Measurements from ENCODE around the gene A4GALT.
"Not testable (repeated sequence)": the region's sequence is repeated elsewhere in the genome, so short reads cannot be mapped to it uniquely, and the experiment has no call there.

A4GALT gene

DNA sequence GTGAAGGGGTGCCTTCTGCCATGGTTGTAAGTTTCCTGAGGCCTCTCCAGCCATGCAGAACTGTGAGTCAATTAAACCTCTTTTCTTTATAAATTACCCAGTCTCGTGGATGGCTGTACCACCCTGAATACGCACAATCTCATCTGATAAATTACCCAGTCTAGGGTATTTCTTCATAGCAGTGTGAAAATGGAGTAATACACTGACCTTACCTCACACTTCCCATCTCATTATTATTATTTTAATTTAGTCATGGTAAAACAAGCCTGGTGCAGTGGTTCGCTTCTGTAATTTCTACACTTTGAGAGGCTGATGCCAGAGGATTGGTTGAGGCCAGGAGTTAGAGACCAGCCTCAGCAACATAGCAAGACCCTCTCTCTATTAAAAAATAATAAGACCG is 41.0 kb downstream of the A4GALT start:
- no peak for DNase-seq

DNA sequence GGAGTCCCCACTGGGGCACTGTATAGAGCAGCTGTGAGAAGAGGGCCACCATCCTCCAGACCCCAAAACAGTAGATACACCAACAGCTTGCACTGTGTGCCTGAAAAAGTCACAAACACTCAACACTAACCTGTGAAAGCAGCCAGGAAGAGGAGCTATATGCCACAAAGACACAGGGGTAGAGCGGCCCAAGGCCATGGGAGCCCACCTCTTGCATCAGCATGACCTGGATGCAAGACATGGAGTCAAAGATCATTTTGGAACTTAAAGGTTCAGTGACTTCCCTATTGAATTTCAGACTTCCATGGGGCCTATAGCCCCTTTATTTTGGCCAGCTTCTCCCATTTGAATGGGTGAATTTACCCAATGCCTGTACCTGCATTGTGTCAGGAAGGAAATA is 41.8 kb downstream of the A4GALT start:
- no peak for DNase-seq

DNA sequence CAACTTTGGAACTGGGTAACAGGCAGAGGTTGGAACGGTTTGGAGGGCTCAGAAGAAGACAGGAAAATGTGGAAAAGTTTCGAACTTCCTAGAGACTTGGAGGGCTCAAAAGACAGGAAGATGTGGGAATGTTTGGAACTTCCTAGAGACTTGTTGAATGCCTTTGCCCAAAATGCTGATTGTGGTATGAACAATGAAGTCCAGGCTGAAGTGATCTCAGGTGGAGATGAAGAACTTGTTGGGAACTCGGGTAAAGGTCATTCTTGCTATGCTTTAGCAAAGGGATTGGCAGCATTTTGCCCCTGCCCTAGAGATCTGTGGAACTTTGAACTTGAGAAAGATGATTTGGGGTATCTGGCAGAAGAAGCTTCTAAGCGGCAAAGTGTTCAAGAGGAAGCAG is 42.7 kb downstream of the A4GALT start:
- DNase-seq = not testable (repeated sequence)

DNA sequence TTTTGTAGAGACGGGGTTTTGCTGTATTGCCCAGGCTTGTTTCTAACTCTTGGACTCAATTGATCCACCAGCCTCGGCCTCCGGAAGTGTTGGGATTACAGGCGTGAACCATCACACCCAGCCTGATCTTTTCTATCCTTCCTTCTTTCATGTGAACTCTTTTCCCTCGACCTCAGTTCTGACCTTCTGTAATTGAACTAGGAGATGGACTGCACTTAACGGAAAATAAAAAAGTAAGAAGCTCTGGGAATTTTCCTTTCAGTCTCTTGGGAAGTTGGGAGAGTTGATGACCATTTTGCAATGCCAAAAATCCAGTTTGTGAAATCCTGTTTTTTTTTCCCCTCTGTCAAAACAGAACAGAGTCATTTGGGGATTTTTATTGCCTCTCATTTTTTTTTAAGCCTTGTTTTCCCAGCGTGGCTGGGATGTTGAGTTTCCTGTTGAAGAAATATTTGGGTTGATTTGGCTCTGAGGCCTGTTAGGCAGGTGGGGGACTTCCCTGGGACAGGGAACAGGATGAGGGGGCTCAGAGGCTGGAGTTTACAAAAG is 44.5 kb downstream of the A4GALT start:
- DNase-seq = no peak

DNA sequence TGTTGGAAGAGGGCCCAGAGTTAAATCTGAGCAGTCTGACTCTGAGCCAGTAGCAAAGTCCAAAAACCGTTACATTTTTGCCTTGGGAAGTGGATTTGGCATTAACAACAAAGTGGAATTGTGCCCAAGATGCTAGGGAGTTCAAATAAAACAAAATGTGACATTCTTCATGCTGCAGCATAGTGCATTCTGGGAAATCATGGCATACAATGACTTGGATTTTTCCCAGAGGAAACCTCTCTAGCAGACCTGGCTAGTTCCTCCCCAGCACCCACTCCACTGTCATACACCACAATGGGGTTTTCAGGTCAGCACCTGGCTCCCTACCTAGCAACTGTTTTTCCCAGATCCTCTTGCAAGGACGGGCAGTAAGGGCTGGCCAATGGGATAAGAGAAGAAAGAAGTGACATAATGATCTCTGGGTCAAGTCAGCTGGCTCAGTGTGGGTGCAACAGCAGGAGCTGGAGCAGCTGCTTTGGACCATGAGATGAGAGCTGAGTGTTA is 46.7 kb downstream of the A4GALT start:
- no peak for DNase-seq

DNA sequence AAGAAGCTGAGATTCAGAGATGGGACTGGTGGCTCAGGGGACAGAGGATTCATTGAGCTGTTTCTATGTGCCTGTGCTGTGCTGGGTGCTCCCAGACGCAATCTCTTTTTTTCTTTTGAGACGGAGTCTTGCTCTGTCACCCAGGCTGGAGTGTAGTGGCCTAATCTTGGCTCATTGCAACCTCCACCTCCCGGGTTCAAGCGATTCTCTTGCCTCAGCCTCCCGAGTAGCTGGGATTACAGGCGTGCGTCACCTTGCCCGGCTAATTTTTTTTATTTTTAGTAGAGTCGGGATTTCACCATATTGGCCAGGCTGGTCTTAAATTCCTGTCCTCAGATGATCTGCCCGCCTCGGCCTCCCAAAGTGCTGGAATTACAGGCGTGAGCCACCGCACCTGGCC is 47.6 kb downstream of the A4GALT start:
- not testable (repeated sequence) for DNase-seq

DNA sequence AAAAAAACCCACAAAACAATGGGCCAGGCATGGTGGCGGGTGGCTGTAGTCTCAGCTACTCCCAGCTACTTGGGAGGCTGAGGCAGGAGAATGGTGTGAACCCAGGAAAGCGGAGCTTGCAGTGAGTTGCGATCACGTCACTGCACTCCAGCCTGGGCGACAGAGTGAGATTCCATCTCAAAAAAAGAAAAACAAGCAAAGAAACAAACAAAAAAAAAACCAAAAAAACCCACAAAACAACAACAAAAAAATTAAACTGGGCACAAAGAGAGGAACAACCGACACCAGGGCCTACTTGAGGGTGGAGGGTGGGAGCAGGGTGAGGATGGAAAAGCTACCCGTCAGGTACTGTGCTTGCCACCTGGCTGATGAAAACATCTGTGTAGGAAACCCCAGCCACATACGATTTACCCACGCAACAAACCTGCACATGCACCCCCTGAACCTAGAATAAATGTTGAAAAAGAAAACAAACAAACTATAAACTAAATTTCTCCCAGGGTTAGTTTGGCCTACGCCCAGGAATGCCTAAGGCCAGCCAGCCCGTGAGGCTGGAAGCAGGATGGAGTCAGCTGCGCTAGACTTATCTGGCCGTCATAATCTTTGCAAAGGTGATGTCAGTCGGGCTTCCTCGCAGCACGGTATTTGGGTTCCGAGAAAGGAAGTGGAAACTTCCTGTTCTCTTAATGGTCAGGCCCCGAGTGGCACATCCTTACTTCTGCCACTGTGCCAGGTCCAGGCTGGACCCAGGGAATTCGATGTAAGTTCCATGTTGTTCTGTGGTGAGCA is 49.6 kb downstream of the A4GALT start:
- no peak for DNase-seq

DNA sequence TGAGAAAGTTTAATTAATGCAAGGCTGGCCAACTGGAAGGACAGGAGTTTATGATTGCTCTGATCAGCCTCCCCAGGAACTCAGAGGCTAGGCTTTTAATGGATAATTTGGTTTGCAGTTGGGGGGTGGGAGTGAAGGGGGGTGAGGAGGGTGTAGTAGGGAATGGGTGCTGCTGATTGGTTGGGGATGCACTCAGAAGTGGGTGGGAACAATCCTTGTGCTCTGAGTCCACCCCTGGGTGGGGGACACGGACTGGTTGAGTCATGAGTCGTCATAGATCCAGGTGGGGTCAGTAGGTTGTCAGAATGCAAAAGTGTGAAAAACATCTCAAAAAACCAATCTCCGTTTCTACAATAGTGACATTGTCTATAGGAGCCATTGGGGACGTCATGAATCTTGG is 50.6 kb downstream of the A4GALT start:
- no peak for DNase-seq

DNA sequence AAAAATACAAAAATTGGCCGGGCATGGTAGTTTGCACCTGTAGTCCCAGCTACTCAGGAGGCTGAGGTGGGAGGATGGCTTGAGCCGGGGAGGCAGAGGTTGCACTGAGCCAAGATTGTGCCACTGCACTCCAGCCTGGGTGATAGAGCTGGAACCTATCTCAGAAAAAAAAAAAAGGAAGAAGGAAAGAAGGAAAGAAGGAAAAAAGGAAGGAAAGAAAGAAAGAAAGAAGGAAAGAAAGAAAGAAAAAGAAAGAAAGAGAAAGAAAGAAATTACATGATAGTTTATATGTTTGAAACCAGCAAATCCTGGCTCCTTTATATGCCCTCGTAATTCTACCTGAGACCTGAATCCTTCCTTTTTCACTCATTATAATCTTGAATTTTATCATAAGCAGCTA is 54.3 kb downstream of the A4GALT start:
- DNase-seq = not testable (repeated sequence)

DNA sequence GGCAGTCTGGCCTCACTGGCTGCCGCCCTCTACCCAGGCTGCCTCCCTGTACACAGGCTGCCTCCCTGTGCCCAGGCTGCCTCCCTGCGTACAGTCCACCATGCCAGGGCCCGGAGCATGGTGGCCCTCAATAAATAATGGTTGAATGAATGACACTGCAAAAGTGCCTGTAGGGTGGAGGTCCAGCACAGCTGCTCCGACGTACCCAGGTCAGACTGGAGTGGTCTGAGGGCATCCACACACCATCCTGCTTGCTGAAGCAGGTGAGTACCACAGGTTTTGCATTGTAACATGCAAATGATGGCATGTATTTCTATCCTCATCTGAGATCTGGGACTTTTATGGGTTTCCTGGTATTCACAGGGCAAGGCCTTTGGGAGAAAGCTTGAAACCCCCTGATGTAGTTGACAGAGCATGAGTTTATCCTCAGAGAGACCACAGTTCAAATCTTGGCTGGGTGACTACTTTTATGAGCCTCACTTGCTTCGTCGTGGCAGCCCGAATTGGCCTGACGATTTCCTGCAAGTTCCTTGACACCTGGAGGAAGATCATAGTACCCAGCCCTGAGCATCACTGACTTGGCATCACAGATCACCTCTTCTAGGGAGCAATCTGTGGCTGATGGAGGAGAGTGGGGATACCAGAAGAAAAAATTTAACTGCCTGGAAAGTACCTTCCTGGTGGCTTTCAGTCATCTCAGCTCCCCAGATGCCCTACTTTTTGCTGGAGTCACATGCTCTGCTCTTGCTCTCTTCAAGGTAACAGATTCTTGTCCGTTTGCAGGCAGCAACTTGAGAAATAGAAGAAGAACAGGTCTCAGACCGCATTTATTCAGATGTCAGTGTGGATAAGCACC is 55.5 kb downstream of the A4GALT start:
- DNase-seq = no peak

DNA sequence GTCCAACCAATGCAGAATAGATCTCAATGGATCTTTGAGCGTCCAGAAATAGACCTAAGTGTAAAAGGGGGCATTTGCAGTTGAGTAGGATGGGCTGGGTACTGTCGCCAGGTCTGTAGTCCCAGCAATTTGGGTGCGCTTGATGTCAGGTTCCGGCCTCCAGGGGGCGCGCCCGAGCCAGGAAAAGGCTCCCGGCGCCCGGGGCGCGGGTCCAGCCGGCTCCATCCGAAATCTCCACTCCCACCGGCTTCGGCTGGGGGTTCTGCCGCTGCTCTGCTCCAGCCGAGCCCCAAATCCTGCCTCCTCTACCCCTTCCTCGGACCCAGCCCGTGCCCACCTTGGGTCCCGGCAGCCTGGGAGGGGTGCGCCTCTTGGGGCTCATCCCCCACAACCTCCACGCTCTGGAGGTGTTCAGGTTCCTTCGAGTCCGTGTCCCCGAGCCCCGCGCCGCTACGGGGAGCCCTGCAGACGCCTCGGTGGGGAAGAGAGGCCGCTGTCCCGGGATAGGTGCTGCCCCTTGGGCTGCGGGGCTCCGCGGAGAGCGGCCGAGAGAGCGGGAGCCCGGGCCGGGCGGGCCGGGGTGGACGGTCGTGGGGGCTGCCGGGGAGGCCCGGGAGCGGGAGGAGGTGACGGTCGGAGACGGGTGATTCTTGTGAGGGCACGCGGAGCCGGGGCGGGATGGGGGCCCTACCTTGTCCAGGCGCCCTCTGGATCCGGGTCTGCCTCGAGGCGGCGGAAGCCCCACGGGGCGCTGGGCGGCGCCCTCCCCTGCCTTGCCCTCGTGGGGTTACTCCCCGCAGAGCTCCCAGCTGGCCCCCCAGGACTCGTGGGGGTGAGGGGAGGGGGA is 58.5 kb downstream of the A4GALT start:
- DNase-seq = peak; percentile 61 to 77 (median 68)

DNA sequence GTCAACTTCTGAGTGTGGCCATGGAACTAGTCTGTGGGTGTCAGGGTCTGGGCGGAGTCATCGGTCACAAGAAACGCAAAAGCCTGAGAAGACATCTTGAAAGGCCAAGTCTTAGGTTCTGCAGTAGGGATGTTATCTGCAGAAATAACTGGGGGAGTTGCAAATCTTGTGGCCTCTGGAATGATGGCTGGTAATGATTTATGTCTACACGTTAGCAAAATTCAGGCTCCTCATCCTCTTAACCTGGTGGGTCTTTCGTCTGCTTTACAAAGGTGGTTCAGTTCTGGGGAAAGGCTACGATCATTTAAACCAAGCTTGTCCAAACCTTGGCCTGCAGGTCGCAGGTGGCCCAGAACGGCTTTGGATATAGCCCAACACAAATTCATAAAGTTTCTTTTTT is 64.1 kb downstream of the A4GALT start:
- no peak for DNase-seq

DNA sequence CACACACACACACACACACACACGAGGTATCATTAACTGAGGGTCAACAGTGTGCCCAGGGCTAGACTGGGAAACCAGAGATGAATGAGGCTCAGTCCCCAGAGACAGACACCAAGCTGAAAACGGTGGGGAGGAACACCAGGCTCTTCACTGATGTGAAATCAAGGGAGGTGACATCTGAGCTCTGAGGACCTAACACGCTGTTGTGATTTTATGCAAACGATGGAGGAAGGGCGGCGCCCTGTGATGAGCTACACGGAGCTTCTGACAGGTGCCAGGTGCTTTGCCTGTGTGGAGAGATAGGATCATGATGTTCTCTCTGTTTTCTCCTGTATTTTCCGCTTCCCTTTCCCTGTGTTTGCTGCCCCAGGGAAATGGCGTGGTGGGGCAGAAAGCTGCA is 65.0 kb downstream of the A4GALT start:
- DNase-seq = no peak

DNA sequence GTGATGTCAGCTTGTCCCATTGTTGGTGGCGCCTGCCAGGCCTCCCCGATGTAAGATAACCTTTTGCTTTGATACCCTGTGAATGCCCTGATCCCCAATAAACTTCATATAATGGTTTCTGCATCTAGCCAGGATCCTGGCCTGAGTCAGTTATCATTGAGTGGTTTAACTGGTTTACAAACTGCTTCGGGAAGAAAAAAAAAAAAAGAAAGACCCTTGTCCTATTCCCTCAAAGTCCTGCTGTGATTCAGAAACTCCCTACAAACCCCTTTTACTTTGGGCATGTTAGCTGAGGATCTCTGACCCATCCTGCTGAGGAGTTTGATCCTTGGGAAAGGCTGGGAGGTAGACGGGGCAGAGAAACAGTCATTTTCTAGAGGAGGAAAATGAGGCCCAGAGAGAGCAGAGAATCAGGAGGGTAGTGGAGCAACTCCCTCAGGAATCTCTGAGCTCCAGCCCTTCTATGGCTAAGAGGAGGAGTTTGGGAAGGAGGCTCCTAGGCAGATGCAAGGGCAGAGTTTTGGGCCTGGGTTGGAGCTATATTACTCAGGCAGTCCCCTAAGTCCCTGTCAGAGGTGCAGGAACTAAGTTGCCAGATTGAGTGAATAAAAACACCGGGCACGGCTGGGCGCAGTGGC is 66.1 kb downstream of the A4GALT start:
- no peak for DNase-seq

DNA sequence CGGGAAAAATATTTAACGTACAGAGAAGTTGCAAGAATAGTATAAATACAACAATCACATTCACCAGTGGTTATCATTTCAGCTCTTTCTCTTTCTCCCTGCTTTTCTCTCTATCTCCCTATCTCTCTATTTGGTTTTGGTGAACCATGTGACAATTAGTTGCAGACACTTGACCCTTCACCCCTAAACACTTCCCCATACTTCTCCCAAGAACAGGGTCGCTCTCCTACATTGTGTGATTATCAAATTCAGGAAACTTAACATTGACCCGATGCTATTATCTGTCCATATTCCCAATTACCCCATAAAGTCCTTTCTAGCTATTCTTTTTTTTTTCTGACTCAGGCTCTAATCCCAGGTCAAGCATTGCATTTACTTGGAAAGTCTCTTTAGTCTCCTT is 66.7 kb downstream of the A4GALT start:
- no peak for DNase-seq

DNA sequence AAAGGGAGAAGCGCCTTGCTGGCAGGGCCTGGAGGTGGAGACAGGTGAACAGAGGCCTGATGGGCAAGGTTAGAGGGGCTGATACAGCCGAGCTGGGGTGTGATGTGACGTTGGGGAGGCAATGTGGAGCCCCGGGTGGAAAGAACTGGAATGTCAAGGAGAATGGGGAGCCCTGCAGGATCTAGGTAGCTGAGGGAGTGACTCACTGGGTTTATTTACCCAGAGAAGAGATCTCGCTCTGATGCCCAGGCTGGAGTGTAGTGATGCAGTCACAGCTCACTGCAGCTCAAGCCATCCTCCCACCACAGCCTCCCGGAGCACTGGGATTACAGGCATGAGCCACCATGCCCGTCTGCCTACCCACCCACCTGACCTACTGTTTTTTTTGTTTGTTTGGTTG is 69.5 kb downstream of the A4GALT start:
- no peak for DNase-seq

DNA sequence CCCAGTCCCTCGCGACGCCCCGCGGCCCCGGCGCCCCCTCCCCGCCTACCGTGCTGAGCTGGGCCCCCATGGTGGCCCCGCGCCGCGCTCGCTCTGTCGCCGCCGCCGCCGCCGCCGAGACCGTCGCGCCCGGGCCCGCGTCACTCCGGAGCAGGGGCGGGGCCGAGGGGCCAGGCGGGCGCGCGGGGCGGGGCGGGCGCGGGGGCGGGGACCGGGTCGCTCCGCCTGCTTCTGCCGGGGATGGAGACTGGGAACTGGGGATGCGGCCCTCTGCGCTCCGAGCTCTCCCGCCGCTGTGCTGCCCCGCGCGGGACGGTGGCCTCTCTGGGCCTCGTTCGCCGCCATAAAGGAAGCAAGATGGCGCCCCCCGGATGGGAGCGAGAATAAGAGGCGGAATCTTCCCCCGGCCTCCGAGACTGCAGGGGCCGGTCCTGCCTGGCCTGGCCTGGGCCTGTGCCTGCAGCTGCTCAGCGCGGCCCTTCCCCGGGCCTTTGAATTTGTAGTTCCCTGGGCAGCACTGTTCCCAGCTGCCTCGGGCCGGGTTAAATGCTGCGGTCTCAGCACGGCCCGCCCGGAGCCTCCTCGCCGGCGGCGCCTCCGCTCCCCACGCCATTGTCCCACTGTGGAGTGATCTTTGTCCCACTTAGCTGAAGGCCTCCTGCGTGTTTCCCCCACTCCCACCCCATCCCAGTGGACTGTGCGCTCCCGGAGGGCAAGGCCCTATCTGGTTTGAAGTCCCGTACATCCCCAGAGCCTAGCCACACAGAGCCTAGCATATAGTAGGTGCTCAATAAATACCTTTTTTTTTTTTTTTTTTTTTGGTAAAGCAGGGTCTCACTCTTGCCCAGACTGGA is 71.2 kb downstream of the A4GALT start, which contains the start of gene CYB5R3:
Gene CYB5R3 (minus strand): TSS at position 147 of the 854 bp plus-strand sequence. CDS start 77 bp downstream, at position 70.
- DNase-seq = peak; percentile 55 to 66 (median 61)

DNA sequence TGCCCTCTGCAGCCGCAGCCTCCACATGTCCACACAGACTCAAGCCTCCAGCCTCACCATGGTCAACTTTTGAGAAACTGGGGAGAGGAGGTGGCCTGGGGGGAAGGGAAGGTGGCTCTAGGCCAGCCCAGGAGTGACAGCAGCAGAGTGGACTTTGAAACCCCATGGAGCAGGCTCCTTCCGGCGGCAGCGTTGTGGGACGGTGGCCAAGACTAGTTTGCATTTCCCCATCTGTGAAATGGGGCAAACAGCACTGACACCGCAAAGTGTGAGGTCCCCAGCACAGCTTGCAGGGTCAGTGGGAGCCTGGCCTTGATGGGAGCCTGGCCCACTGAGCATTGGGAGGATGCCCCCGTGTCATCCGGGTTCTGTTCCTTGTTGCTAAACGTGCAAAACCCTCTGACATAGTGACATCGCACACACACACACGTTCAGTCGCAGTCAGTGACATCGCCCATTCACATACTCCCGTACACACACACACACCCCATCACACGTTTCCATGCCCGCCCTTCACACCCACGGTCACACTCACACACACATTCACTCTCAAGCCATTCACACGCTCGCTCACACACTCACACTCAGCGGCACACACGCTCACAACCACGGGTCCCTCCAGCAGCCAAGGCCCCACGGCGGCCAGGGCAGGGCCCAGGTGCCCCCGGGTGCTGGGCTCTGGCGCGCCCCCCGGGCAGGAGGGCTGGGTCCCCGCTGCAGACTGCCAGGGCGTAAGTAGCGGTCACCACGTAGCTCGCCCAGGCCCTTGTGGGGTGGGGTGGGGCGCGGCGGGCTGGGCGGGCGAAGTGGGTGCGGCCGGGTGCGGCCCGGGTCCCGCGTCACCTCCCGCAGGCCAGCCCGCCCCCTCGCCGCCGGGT is 72.1 kb downstream of the A4GALT start:
- peak in 1 of 4 experiments; percentile 30 for DNase-seq

DNA sequence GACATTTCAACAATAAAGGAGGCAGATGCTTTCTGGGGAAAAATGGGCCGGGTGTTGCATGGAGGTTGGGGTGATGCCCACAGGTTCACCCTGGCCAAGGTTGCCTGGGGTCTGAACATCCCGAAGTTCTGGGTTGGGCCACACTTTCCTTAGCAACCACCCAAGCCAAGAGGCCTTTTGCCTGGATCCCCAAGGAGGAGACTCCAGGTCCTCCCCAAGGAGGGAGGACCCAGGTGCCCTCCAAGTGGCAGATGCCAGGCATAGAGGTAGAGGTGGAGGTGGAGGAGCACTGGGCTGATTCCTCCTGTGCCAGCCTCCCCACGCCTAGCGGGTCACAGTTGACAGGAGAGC is 72.7 kb downstream of the A4GALT start:
- no peak for DNase-seq
